Fibroblast of skin of scalp (primary cell): Measurements from ENCODE around the gene TEX30.

ENCODE experiments used
- DNase-seq: peaks from one replicate; pipeline ENCODE4 v3.0.0-alpha.2; 2013

TEX30 gene

DNA sequence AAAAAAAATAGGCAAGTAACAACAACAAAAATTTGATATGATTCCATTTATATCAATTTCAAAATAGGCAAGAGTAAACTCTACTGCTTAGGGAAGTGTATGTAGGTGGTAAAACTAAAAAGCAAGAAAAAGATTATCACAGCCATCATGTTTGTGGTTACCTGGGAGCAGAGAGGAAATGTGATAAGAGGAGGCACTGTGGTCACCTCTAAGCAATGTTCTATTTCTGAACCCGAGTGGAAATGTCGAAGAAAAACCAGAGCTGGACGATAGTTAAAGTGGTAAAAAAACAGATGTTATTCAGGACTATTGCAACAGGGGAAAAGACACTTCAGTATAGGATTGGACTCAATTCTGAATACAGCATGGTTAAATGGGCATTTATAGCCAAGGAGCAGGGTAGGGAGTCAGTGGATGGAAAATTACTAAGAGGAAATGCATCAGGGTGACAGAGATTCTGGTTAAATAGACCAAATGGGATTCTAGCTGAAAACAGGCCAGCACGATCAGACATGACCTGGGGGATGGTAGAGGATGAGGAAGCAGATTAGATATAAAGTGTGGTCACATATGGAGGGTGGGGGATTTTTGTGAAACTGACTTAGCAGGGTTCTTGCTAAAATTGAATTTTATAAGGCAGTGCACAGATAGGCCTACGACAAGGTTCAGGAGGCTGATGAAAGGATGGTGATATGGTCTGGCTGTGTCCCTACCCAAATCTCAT, 6.0 kb upstream of the TEX30 start:
- DNase-seq: no peak

- no peak for DNase-seq
These were observed 4.2 kb upstream of the TEX30 start for GRCh38 chr13:102777736-102778135.

- no peak for DNase-seq
These were observed 2.7 kb upstream of the TEX30 start for GRCh38 chr13:102776271-102776670.

DNA sequence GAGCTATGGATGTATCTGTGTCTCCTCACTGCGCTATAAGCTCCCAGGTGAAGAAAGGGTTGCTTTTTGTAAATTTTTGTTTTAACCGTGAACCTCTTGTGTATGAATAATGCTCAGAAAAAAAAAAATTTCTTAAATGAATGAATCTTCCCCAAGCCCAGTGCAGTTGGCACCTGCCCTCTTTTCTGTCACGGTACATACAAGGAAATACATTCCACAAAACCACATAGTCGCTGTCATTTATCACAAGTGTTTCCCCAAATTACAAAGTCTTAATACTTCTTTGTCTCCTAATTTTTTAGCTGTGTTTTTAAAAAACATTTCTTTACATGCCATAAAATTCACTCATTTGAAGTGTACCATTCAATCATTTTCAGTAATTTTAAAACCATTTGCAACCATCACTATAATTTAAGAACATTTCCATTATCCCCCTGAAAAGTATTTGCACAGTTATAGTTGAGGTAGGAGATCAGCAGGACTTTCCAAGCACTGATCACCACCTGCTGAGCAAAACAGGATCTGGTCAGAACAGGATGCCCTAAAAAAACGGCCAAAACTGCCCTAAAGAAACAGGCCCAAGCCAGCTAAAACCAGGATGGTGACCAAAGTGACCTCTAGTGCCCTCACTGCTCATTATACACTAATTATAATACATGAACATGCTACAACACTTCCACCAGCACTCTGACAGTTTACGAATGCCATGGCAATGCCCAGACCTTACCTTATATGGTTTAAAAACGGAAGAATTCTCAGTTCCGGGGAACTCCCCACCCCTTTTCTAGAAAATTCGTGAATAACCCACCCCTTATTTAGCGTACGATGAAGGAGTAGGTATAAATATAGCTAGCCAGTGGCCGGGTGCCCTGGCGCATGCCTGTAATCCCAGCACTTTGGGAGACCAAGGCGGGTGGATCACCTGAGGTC, 1.3 kb upstream of the TEX30 start:
- no peak for DNase-seq

DNA sequence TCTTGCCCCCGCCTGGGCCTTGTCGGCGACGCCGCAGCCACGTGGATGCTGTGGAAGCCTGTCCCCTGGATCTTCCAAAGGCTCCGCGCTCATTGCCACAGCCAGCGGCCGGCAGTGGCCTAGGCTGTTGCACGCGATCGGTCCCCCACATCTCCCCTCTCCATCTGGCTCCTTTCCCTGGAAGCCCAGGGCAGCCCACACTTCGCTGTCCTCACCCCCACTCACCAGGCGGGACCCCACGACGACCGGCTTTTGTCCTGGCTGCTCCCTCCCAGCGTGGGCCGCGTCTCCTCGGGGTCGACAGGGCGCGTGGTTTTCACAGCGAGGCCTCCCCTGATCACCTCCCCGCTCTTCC, 605 bp upstream of the TEX30 start:
- DNase-seq: no peak

GRCh38 chr13:102772042-102772425, 1.6 kb downstream of the TEX30 start:
- no peak for DNase-seq

DNA sequence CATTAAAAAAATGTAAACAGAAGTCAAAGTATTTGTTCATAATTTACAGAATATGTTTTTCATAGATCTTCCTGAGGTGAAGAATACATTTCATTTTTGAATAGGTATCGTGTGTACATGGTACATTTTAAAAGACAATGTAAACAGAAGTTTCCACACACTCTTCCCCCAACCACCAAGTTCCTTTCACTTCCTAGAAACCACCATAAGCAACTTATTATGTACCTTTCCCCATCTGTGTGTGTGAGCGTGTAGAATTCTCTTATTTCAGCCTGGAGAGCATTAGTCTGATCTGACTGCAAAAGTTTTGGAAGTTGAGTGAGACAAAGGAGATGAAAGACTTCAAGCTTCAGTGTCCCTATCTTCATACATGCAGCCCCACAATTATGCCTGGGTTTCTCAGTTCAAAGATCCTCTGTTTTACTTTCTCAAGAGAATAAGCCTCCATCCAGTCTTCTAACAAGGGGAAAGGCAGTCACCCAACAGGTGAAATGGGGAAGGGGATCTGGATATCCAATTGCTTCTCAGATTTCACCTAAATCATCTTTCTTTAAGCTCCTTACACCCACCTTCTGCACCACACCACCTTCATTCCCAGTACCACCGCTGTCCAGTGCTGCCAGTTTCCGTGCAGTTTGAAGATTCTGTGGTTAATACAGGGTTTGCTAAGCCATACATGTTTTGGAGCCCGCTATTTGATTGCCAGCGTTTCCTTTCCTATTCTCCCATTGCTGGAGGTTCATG, 2.1 kb downstream of the TEX30 start:
- DNase-seq: no peak

- no peak for DNase-seq
These were observed 3.2 kb downstream of the TEX30 start for GRCh38 chr13:102770435-102770834.

GRCh38 chr13:102769679-102770078, 3.9 kb downstream of the TEX30 start:
- no peak for DNase-seq

DNA sequence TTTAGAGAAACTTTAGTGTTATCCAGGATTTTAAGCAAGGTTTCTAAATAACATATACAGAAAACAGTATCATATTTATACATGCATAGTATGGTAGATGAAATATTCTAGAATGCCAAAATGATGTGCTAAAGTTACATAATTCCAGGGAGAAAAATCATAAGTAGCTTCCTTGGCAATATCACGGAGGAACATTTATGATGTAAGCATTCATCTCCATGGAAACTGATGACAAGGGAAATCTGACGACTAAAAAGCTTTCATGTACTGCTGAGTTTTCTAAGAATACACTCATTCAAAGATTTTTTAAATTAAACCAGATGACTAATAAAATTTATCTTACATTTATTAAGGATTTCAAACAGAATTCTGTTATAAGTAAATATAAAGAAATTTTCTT, 4.7 kb downstream of the TEX30 start:
- DNase-seq: no peak

- DNase-seq: no peak
These were observed 9.8 kb downstream of the TEX30 start for GRCh38 chr13:102763741-102764140.

GRCh38 chr13:102761071-102761470, 12.5 kb downstream of the TEX30 start:
- no peak for DNase-seq

DNA sequence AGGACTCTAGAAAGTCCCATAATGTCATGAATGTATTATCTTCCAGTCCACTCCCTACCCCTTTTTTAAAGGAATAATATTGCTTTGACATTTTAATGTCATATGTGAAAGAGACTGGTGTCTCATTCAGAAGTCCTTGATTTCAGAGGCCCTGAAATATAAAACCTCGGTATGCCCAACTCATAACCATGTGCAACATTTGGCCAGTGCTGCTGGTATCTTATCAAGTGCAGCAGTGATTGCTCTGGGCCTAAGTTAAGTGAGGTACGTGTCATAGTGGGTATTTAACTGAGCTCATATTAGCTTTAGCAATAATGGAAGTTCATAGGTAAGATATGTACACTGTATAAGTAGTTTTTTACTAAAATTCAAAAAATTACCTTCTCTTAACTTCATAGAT, 14.7 kb downstream of the TEX30 start:
- DNase-seq: no peak

DNA sequence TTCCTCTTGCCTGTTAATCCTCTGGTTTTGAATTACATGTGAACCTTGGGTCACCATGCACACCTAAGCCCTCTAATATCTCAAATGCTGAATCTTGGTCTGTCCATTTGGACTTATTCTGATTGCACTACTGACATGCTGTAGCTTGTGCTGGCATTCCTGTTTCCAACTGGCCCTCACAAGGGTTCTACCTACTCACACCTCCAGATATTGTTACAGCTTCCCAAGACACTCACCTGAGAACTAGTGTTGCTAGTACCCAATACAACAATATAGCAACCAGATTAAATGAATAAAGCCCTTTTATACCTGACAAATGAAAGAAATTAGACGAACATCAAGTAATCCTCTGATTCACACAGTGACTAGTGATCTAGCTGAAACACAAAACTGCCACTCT, 16.6 kb downstream of the TEX30 start:
- no peak for DNase-seq

DNA sequence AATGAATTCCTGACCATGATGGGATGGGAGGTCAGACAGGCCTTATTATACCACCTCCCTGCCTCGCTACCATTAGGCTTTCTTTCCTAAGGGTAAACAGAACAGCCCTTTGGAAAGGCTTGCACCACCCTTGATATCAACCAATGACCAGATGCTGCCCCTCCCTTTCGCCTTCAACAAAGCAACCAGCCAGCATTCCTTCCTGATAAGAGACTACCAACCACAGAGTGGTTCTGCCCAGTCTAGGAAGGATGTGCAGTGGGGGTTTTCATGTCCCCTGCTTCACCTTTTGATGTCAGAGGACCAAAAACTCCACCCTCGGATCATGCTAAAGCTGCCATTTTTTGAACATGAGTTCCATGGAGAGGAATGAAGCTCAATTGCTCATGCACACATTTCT, 21.7 kb downstream of the TEX30 start:
- no peak for DNase-seq

DNA sequence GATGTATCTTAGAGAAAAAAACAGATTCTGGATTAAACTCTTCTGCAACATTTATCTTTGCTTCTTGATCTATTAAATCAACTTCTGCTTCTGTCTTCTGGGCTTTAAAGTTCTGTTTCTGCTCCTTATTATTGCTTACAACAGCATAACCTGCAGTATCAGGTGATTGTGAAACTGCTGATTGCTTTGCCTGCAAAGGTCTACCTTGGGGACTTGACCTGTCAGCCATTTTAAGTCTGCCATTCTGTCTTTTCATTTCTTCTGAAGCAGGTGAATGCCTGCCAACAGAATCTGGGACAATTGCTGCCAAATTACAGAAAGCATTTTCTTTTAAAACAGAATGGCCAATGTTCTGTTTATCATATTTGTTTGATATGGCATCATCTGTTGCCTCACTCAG, 31.1 kb downstream of the TEX30 start:
- DNase-seq: no peak

GRCh38 chr13:102742101-102742500, 31.5 kb downstream of the TEX30 start:
- no peak for DNase-seq

- DNase-seq: peak; percentile 51
These were observed 43.9 kb downstream of the TEX30 start for GRCh38 chr13:102729560-102730270.

- DNase-seq: no peak
These were observed 47.2 kb downstream of the TEX30 start for GRCh38 chr13:102726430-102726829.

GRCh38 chr13:102724923-102725322, 48.7 kb downstream of the TEX30 start:
- DNase-seq: peak; percentile 70

DNA sequence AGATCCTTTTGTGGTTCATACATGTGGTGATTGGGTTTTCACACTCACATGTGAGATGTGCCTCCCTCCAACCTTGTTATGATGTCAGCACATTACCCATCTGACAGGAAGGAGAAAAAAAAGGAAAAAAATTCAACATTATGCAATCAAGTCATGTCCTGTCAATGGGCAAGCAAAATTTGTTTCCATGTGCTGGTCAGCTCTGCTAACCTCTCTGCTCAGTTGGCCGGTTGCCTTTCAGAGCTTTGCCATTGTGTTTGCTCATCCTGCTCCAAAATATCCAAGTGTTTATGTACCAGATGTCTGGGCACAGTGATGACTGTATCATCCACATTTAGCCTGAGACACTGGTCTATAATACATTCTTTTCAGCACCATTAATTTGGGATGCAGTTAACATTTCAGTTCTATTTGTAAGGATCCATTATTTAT, 51.8 kb downstream of the TEX30 start:
- no peak for DNase-seq

GRCh38 chr13:102718746-102719145, 54.8 kb downstream of the TEX30 start:
- DNase-seq: no peak
